Fibroblast of lung (primary cell): ENCODE measurements around the gene PRMT3.

Source experiments
- CTCF ChIP-seq, 2 donors: IDR thresholded peaks in 1 of 2; conservative IDR thresholded peaks in 1 of 2; 1 replicate in 1 of 2; 2 replicates in 1 of 2; pipeline ENCODE4 v1.5.1; 2011 to 2012; ENCODE audit warnings: low read length in 2 of 2, control low read depth in 1 of 2, inconsistent platforms in 1 of 2, low read depth in 1 of 2, mild to moderate bottlenecking in 1 of 2
- EZH2 ChIP-seq: IDR thresholded peaks from 2 replicates; pipeline ENCODE4 v1.5.1; 2012; ENCODE audit warnings: low read length, control low read depth, mild to moderate bottlenecking; ENCODE audit errors: missing control alignments

- no peak for TF ChIP-seq CTCF (conservative IDR thresholded peaks at IDR 0.05 in 1 of 2, IDR thresholded peaks at IDR 0.05 in 1 of 2; ENCODE audit: low read depth in 1 of 2, low read length in 2 of 2)
- TF ChIP-seq EZH2 = no peak
These were observed 90.0 kb downstream of the PRMT3 start for GRCh38 chr11:20477418-20478090.
